Ishikawa (cell line): Measurements from ENCODE around the gene MLXIP.

Source experiments
- RAD21 ChIP-seq: IDR thresholded peaks from 2 replicates; pipeline ENCODE4 v1.6.1; 2012; ENCODE audit warnings: low read depth
- TCF12 ChIP-seq: IDR thresholded peaks from 2 replicates; pipeline ENCODE4 v1.6.1; 2012; ENCODE audit warnings: low read depth

DNA sequence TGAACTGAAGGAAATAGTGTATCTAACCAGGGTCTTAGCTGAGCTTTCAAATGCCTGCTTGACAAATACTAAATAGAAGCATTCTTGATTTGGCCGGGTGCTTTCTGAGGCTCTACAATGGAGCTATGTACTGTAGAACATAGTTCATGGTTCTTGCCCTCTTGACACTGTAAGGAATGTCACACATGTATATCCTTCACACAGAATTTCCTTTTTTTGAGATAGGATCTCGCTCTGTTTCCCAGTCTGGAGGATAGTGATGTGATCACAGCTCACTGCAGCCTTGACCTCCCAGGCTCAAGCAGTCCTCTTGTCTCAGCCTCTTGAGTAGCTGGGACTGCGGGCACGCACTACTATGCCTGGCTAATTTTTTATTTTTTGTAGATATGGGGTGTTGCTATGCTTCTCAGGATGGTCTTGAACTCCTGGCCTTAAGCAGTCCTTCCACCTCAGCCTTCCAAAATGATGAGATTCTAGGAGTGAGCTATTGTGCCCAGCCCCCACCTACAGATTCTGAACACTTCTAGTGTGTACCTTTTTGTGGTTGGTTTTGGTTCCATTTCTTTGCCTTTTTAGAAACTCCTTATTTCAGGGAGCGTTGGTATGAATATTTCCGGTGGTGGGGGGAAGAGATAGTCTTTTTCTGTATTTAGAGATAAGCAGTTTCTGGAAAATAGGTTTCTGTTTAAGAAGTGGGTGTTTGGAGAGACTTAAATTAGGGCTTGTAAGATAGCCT is 4.2 kb downstream of the MLXIP start:
- TF ChIP-seq TCF12 (no peak), RAD21 (no peak)
